Ectodermal cell (in vitro differentiated cells): Measurements from ENCODE around the gene PDE4C.

Experiments used
- H3K27ac ChIP-seq: 2 replicates; pipeline ENCODE4 v1.7.0; 2013; ENCODE audit warnings: mild to moderate bottlenecking, low read depth, low read length; ENCODE audit not compliant: insufficient read depth, poor library complexity, severe bottlenecking
- H3K27me3 ChIP-seq: 2 replicates; pipeline ENCODE4 v1.7.0; 2013; ENCODE audit warnings: mild to moderate bottlenecking, low read length; ENCODE audit not compliant: insufficient read depth, control insufficient read depth, poor library complexity, severe bottlenecking
- H3K36me3 ChIP-seq: one replicate; pipeline ENCODE4 v1.7.0; 2013; ENCODE audit warnings: low read length; ENCODE audit not compliant: control insufficient read depth, insufficient read depth
- H3K4me1 ChIP-seq: one replicate; pipeline ENCODE4 v1.7.0; 2013; ENCODE audit warnings: low read length; ENCODE audit not compliant: control insufficient read depth, insufficient read depth
- H3K4me3 ChIP-seq: 2 replicates; pipeline ENCODE4 v1.7.0; 2013; ENCODE audit warnings: low read depth, low read length, control low read depth; ENCODE audit not compliant: insufficient read depth
- H3K9me3 ChIP-seq: 2 replicates; pipeline ENCODE4 v1.7.0; 2013; ENCODE audit warnings: mild to moderate bottlenecking, low read length, moderate library complexity; ENCODE audit not compliant: control insufficient read depth
- WGBS, 2 experiments: methylation state at CpG; one replicate each; pipeline ENCODE4 v1.1.7; 2013; ENCODE audit warnings: missing lambda C conversion rate in 2 of 2; 5-methylcytosine and 5-hydroxymethylcytosine counted together

Gene PDE4C

GRCh38 chr19:18231775-18232174 lies 5.5 kb upstream of the PDE4C start:
- H3K4me3 ChIP-seq = no peak overlapping the region
- H3K9me3 ChIP-seq = no peaks in the 10 kb centered on the region
- WGBS, 2 experiments = 54 to 88% methylated on average over 1 to 2 of the region's 4 CpGs
- H3K27ac ChIP-seq = no peak overlapping the region
- peaks cover 4% of the 10 kb centered on the region for H3K4me1 ChIP-seq
- H3K36me3 ChIP-seq = no peaks in the 10 kb centered on the region
- peaks cover 29% of the 10 kb centered on the region for H3K27me3 ChIP-seq

DNA sequence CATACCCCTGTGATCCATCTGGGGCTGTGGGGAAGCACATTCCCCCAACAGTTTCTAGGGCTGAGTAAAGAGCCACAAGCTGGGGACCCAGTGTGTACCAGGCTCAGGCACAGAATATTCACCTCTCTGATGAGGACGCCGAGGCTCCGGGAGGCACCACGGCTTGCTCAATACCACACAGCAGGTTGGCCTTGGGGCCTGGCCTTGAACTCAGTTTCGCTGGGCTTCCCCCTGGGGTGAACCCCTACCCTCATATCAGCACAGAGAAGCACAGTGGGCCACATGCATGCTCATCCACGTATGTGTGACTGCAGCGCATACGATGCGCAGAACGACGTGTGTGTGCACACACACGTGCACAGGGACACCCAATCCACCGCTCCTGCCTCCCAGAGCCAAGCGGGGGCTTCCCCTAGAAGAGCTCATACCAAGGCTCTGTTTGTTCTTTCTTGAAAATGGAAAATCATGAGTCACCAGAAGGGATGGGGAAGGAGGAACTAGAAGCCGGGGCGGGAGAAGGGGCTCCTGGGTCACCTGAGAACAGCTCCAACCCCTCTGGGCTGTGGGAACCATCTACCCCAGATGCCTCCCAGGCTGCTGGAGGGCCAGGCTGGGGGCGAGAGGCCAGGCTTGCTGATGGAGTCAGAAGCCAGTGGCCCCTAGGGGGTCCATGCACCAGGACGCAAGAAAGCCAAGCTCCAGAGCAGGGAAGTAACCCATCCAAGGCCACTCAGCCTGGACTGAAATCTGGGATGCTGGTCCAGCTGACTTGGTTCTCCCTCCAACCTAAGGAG lies 4.9 kb upstream of the PDE4C start:
- Histone ChIP-seq H3K27me3 (peaks cover 35% of the 10 kb centered on the region), H3K36me3 (no peaks in the 10 kb centered on the region), H3K9me3 (no peaks in the 10 kb centered on the region), H3K4me1 (peaks cover 4% of the 10 kb centered on the region), H3K27ac (no peak overlapping the region), H3K4me3 (no peak overlapping the region)
- 69 to 72% methylated on average over 18 of the region's 18 CpGs for WGBS, 2 experiments

GRCh38 chr19:18229915-18230314 lies 3.7 kb upstream of the PDE4C start:
- Histone ChIP-seq H3K4me1 (peaks cover 8% of the 10 kb centered on the region), H3K4me3 (no peak overlapping the region), H3K27ac (no peak overlapping the region), H3K36me3 (no peaks in the 10 kb centered on the region), H3K9me3 (no peaks in the 10 kb centered on the region), H3K27me3 (peaks cover 47% of the 10 kb centered on the region)
- 77 to 80% methylated on average over 4 of the region's 4 CpGs for WGBS, 2 experiments

GRCh38 chr19:18229474-18229873 lies 3.2 kb upstream of the PDE4C start:
- no peak overlapping the region for H3K27ac ChIP-seq
- no peaks in the 10 kb centered on the region for H3K9me3 ChIP-seq
- peaks cover 8% of the 10 kb centered on the region for H3K4me1 ChIP-seq
- H3K27me3 ChIP-seq = peaks cover 50% of the 10 kb centered on the region
- H3K4me3 ChIP-seq = no peak overlapping the region
- H3K36me3 ChIP-seq = no peaks in the 10 kb centered on the region
- WGBS, 2 experiments = 82 to 87% methylated on average over 5 of the region's 5 CpGs

DNA sequence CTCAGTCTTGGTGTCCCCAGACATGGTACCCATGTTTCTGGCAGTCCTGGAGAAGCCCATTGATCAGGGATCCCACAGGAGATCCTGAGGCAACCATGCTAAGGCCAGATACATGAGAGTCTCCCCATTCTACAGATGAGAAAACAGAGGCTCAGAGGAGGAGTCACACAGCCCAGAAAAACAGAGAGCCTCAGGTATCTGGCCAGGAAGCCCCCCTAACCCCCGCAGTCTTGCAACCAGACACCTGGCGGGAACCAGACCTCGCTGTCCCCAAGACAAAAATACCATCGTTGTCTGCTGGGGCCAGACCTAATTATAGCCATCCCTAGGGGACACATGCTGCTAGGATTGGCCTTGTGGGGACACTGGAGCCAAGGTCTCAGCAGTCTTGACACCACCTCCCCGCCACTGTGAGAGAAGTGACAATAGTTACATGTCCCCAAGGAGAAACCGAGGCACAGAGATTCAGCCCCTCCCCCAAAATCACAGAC lies 1.6 kb upstream of the PDE4C start:
- peaks cover 43% of the 10 kb centered on the region for H3K27me3 ChIP-seq
- no peaks in the 10 kb centered on the region for H3K9me3 ChIP-seq
- WGBS, 2 experiments = 90 to 94% methylated on average over 6 of the region's 6 CpGs
- H3K4me1 ChIP-seq = peaks cover 8% of the 10 kb centered on the region
- H3K4me3 ChIP-seq = no peak overlapping the region
- H3K36me3 ChIP-seq = no peaks in the 10 kb centered on the region
- H3K27ac ChIP-seq = no peak overlapping the region

DNA sequence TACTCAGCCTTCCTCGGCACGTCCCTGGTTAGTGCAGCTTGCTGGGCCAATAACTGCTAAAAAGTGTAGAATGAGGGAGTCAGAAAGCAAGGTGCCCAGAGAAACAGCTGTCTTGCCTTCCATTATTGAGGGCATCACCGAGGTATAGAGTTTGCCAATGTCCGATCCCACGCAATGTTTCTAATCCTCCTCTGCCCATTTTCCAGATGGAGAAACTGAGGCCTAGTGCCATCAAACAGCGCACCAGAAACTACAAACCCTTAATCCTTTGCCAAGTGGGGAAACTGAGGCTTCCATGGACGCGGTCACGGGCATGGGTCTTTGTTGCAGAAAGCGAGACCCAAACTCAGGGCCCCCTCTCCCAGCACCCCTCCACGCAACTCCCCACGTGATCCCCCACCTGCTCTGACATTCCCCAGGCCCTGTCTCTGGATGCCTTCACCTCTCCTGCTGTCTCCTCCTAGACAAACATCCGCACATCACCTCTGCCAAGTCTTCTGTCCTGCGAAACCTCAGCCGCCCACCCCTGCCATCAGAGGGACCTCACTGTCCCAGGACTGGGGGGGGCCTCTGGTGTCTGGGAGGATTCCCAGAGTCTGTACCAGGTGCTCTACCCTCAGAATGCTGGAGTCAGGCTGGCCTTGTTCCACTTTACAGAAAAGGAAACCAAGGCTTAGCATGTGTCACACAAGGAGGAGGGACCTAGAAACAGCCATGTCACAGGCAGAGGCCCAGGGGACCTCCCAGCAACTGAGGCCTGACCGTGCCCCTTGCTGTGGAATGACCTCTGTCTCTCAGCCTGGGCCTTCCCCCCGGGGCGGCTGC lies 930 bp upstream of the PDE4C start:
- H3K4me3 ChIP-seq = no peak overlapping the region
- H3K27ac ChIP-seq = no peak overlapping the region
- peaks cover 5% of the 10 kb centered on the region for H3K4me1 ChIP-seq
- 91 to 93% methylated on average over 18 of the region's 18 CpGs for WGBS, 2 experiments
- peaks cover 41% of the 10 kb centered on the region for H3K27me3 ChIP-seq
- no peaks in the 10 kb centered on the region for H3K36me3 ChIP-seq
- H3K9me3 ChIP-seq = no peaks in the 10 kb centered on the region

GRCh38 chr19:18225355-18225701 lies 910 bp downstream of the PDE4C start:
- Histone ChIP-seq H3K27me3 (peaks cover 41% of the 10 kb centered on the region), H3K4me3 (no peak overlapping the region), H3K27ac (no peak overlapping the region), H3K9me3 (no peaks in the 10 kb centered on the region), H3K36me3 (no peaks in the 10 kb centered on the region), H3K4me1 (peaks cover 4% of the 10 kb centered on the region)
- WGBS, 2 experiments = 29 to 37% methylated on average over 16 of the region's 16 CpGs

DNA sequence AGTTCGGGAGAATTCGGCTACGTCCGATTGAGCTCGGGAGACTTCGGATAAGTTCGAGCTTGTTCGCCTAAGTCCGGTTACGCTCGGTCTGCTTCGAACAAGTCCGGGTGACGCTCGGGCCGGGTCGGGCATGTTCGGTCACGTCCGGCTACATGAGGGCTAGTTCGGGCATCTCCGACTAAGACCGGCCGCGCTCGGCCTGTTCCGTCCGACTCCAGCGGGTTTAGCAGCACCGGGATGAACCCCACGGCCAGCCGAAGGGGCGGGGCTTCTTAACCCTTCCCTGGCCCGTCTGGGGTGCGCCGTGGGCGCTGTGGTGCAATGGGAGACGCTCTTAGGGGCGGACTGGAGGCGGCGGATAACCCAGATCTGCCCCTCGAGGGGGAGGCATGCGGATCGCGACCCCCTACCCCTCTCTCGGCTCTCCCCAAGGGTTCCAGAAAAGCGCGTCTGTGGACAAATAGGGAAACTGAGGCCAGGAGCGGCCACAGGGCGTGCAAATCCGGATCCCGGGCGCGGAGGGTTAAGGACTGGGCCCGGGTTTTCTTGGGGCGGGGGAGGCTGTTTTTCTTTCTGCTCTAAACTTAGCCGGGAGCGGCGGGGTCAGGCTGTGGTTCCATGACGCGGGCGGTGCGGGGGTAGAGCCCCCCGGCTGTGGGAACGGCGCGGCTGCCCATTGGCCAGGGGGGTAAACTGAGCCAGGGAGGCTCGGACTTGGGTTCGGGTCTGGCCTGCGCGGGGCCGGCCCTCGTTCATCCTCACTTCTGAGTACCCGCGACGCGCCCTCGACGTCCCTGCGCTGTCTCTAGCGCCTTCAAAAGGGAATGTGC lies 1.5 kb downstream of the PDE4C start:
- Histone ChIP-seq H3K27ac (peak overlapping the region; percentile 46), H3K36me3 (no peaks in the 10 kb centered on the region), H3K9me3 (no peaks in the 10 kb centered on the region), H3K4me1 (peaks cover 4% of the 10 kb centered on the region), H3K27me3 (peaks cover 44% of the 10 kb centered on the region), H3K4me3 (peak overlapping the region; percentile 72)
- WGBS, 2 experiments = 5% methylated on average over 81 of the region's 81 CpGs

- Histone ChIP-seq H3K27me3 (peaks cover 44% of the 10 kb centered on the region), H3K27ac (peak overlapping the region; percentile 46), H3K9me3 (no peaks in the 10 kb centered on the region), H3K4me3 (peak overlapping the region; percentile 72), H3K36me3 (no peaks in the 10 kb centered on the region), H3K4me1 (peaks cover 4% of the 10 kb centered on the region)
- WGBS, 2 experiments = 2 to 4% methylated on average over 39 of the region's 39 CpGs
Measured at GRCh38 chr19:18223860-18224524, 2.2 kb downstream of the PDE4C start.
